Activated CD8-positive, alpha-beta memory T cell treated with anti-CD3 and anti-CD28 coated beads for 1 hour (primary cell): Measurements from ENCODE around the gene APRT.
A peak's percentile ranks its signal among the peaks of the same experiment; 100 is the strongest.
"Not testable (repeated sequence)": the region's sequence is repeated elsewhere in the genome, so short reads cannot be mapped to it uniquely, and the experiment has no call there.

Source experiments
- DNase-seq, 2 donors: peaks; one replicate each; pipeline ENCODE4 v3.0.0-alpha.2; 2020; ENCODE audit warnings: low read depth in 1 of 2; ENCODE audit errors: extremely low read depth in 1 of 2

APRT gene

GRCh38 chr16:88824256-88825077 lies 12.7 kb upstream of the APRT start:
- no peak for DNase-seq

- not testable (repeated sequence) for DNase-seq
These were observed 11.9 kb upstream of the APRT start for GRCh38 chr16:88823646-88824045.

GRCh38 chr16:88822281-88823040 lies 10.7 kb upstream of the APRT start:
- DNase-seq = no peak

- DNase-seq = no peak
These were observed 9.6 kb upstream of the APRT start for GRCh38 chr16:88821168-88821850.

- DNase-seq = no peak
These were observed 8.8 kb upstream of the APRT start for GRCh38 chr16:88820385-88821025.

- no peak for DNase-seq
These were observed 7.4 kb upstream of the APRT start for GRCh38 chr16:88819126-88819525.

GRCh38 chr16:88818575-88818874 lies 6.8 kb upstream of the APRT start:
- DNase-seq = no peak

- no peak for DNase-seq
These were observed 6.3 kb upstream of the APRT start for GRCh38 chr16:88817785-88818574.

GRCh38 chr16:88816736-88817535 lies 5.2 kb upstream of the APRT start:
- no peak for DNase-seq

- DNase-seq = peak in 1 of 2 donors; percentile 34
These were observed 4.3 kb upstream of the APRT start for GRCh38 chr16:88815901-88816589.

GRCh38 chr16:88815227-88815626 lies 3.5 kb upstream of the APRT start:
- DNase-seq = no peak

- DNase-seq = no peak
These were observed 2.4 kb upstream of the APRT start for GRCh38 chr16:88814144-88814502.

GRCh38 chr16:88813269-88814143 lies 1.8 kb upstream of the APRT start:
- no peak for DNase-seq

- DNase-seq = no peak
These were observed 963 bp upstream of the APRT start for GRCh38 chr16:88812513-88813268.

- peak in 1 of 2 donors; percentile 47 for DNase-seq
These were observed 588 bp downstream of the APRT start for GRCh38 chr16:88810912-88811768.

GRCh38 chr16:88810166-88810911 lies 1.4 kb downstream of the APRT start:
- DNase-seq = no peak
